ENCODE results near the gene HNRNPC.

The HNRNPC gene

GRCh38 chr14:21163871-21164291 is 105.4 kb downstream of the HNRNPC start:
- Histone ChIP-seq H3K9ac (no peak overlapping the region), H3K27ac (no peak overlapping the region), H3K36me3 (no peaks in the 10 kb centered on the region), H3K27me3 (no peaks in the 10 kb centered on the region), H3K9me3 (replicated peaks in 1 of 11) (peaks cover 0 to 10% (median 4%) of the 10 kb centered on the region in 11 experiments; a peak in 9 of 22 replicates), H3K4me1 (peaks cover 0 to 15% (median 10%) of the 10 kb centered on the region in 10 experiments; a peak in 10 of 20 replicates), H4K20me1 (no peaks in the 10 kb centered on the region), H3K4me2 (peak overlapping the region in 7 of 11 experiments; percentile 17 to 49 (median 36); a peak in 8 of 22 replicates), H3K4me3 (no peak overlapping the region)
- no peak for TF ChIP-seq Cebpa-rat (IDR thresholded peaks at IDR 0.05)

- no peak overlapping the region for H3K27ac ChIP-seq
- H4K20me1 ChIP-seq = no peaks in the 10 kb centered on the region
- no peak overlapping the region for H3K9ac ChIP-seq
- peaks cover 0 to 13% (median 10%) of the 10 kb centered on the region in 10 experiments; a peak in 10 of 20 replicates for H3K4me1 ChIP-seq
- H3K4me3 ChIP-seq = no peak overlapping the region
- no peaks in the 10 kb centered on the region for H3K36me3 ChIP-seq
- H3K4me2 ChIP-seq = no peak overlapping the region
- no peaks in the 10 kb centered on the region for H3K9me3 ChIP-seq (replicated peaks in 1 of 11)
- H3K27me3 ChIP-seq = no peaks in the 10 kb centered on the region
- no peak for TF ChIP-seq Cebpa-rat (IDR thresholded peaks at IDR 0.05)
These were observed 107.2 kb downstream of the HNRNPC start for GRCh38 chr14:21162081-21162480.

GRCh38 chr14:21160061-21160610 is 109.1 kb downstream of the HNRNPC start:
- H3K9me3 ChIP-seq (replicated peaks in 1 of 11) = no peaks in the 10 kb centered on the region
- no peaks in the 10 kb centered on the region for H3K27me3 ChIP-seq
- peaks cover 0 to 11% (median 9%) of the 10 kb centered on the region in 10 experiments; a peak in 10 of 20 replicates for H3K4me1 ChIP-seq
- H4K20me1 ChIP-seq = no peaks in the 10 kb centered on the region
- H3K4me3 ChIP-seq = no peak overlapping the region
- no peak overlapping the region for H3K9ac ChIP-seq
- TF ChIP-seq Cebpa-rat (IDR thresholded peaks at IDR 0.05) = no peak
- H3K36me3 ChIP-seq = no peaks in the 10 kb centered on the region
- H3K27ac ChIP-seq = no peak overlapping the region
- no peak overlapping the region for H3K4me2 ChIP-seq

Data from BLaER1 treated with 17β-estradiol and CSF1 and Interleukin-3, amounts not matched to agents 10 nM and 100 nM (cell line).